GM18870 (cell line): ENCODE data around the gene OR13C5.

Experiments
- ATAC-seq: cut with Tn5 transposase; IDR thresholded peaks from one replicate; pipeline ENCODE4 v1.9.1; 2021; ENCODE audit warnings: moderate library complexity; ENCODE audit not compliant: unreplicated experiment

OR13C5 gene

DNA sequence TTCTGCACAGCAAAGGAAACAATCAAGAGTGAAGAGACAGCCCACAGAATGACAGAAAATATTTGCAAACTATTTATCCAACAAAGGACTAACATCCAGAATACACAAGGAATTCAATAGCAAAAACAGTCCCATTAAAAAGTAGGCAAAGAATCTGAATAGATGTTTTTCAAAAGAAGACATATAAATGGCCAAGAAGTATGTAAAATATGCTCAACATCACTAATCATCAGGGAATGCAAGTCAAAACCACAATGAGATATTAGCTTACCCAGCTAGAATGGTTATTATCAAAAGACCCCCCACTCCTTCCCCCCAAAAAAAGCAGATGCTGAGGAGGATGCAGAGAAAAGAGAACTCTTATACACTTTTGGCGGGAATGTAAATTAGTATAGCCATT is 43.7 kb downstream of the OR13C5 start:
- ATAC-seq = no peak

DNA sequence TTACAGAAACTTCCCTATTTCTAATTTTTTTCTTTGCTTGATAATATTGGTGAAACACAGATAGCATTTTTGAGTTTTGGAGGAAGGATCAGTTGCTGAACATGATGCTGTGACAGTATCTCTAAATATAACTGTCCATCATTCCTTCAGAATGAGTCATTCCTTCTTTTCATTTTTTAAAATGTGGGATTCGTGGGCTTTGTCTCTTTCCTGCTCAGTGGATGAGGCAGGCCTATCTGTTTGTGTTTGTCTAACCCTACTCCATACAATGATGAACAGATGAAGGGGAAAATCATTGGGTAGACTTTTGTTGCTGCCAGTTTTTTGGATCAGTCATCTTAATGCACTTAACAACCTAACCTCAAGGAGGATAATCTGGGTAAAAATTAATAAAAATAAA is 46.0 kb downstream of the OR13C5 start:
- ATAC-seq = no peak
